Testis (tissue), 2 donors: ENCODE measurements around the gene CZIB.

ENCODE experiments used
- POLR2A ChIP-seq: fragments of 450-650 bp; IDR thresholded peaks from one replicate; pipeline ENCODE4 v1.6.1; 2017; ENCODE audit warnings: antibody characterized with exemption, mild to moderate bottlenecking, moderate library complexity
- TF ChIP-seq, protein P1 (sequence below), 3 experiments: fragments of 450-650 bp in 2 of 3; fragments of 200-600 bp in 1 of 3; sonication (generic) in 1 of 3; IDR thresholded peaks; one replicate each; pipeline ENCODE4 v1.5.1; 2016 to 2019; ENCODE audit warnings: antibody characterized with exemption in 3 of 3, mild to moderate bottlenecking in 2 of 3, moderate library complexity in 1 of 3

- TF ChIP-seq, protein P1, sequence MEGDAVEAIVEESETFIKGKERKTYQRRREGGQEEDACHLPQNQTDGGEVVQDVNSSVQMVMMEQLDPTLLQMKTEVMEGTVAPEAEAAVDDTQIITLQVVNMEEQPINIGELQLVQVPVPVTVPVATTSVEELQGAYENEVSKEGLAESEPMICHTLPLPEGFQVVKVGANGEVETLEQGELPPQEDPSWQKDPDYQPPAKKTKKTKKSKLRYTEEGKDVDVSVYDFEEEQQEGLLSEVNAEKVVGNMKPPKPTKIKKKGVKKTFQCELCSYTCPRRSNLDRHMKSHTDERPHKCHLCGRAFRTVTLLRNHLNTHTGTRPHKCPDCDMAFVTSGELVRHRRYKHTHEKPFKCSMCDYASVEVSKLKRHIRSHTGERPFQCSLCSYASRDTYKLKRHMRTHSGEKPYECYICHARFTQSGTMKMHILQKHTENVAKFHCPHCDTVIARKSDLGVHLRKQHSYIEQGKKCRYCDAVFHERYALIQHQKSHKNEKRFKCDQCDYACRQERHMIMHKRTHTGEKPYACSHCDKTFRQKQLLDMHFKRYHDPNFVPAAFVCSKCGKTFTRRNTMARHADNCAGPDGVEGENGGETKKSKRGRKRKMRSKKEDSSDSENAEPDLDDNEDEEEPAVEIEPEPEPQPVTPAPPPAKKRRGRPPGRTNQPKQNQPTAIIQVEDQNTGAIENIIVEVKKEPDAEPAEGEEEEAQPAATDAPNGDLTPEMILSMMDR (IDR thresholded peaks at IDR 0.05) = no peak
- TF ChIP-seq POLR2A = no peak
Measured at GRCh38 chr1:53182716-53183094, 37.7 kb downstream of the CZIB start.
